DMS114 treated with DMSO at 0.1 percent for 48 hours (cell line): ENCODE results near the gene COX20.

Source experiments
- DNase-seq: peaks from one replicate; lab custom pipeline; 2025; ENCODE audit not compliant: unreplicated experiment; lab: John Stamatoyannopoulos, UW

The COX20 gene

GRCh38 chr1:244869950-244870349, 34.5 kb downstream of the COX20 start:
- DNase-seq, result no peak

GRCh38 chr1:244874974-244875579, 39.6 kb downstream of the COX20 start:
- DNase-seq, result no peak

GRCh38 chr1:244876228-244876910, 40.9 kb downstream of the COX20 start:
- no peak for DNase-seq

- no peak for DNase-seq
These were observed 43.2 kb downstream of the COX20 start for GRCh38 chr1:244878681-244879080.

DNA sequence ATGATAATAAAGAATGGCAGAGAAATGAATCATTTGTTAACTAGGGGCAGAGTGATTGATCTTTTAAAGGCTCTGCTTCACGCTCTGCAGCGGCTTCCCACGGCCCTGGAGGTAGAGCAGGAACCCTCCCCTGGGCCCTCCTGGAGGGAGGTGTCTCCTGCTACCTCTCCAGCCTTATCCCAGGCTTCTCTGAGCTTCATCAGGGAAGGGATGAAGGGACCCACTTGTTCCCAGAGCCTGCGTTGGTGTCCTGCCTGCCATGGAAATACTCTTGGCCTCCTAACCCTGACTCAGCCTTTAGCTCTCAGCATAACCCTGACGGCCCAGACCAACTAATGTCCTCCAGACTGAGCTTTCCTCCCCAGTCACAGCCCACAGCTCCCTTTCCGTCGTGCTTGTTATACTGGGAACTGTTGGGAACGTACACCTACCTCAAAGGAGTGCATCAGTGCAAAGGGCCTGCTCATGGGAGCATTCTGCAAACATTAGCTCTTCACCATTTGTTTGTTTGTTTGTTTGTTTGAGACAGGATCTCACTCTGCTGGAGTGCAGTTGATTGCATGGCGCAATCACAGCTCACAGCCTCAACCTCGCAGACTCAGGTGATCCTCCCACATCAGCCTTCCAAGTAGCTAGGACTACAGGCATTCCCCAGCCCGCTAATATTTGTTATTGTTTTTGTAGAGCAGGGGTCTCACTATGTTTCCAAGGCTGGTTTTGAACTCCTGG, 46.3 kb downstream of the COX20 start:
- DNase-seq, result no peak

GRCh38 chr1:244887281-244887680, 51.8 kb downstream of the COX20 start:
- no peak for DNase-seq

- no peak for DNase-seq
These were observed 58.4 kb downstream of the COX20 start for GRCh38 chr1:244893836-244894235.
